Neuronal stem cell (in vitro differentiated cells): ENCODE data around the gene AKT1S1.

Source experiments
- DNase-seq: peaks from one replicate; pipeline ENCODE4 v3.0.0-alpha.2; 2013; ENCODE audit warnings: low spot score
- H2AFZ ChIP-seq: one replicate; pipeline ENCODE4 v1.6.1; 2013; ENCODE audit warnings: mild to moderate bottlenecking, low read length, inconsistent platforms
- H2AK5ac ChIP-seq: 2 replicates; pipeline ENCODE4 v1.6.1; 2013; ENCODE audit warnings: low read depth, mild to moderate bottlenecking, inconsistent platforms, low read length, moderate library complexity, mixed read lengths
- H2BK120ac ChIP-seq: 2 replicates; pipeline ENCODE4 v1.6.1; 2013; ENCODE audit warnings: low read depth, mild to moderate bottlenecking, inconsistent platforms, low read length, moderate library complexity, mixed read lengths
- H2BK12ac ChIP-seq: one replicate; pipeline ENCODE4 v1.6.1; 2013; ENCODE audit warnings: low read length, inconsistent platforms
- H2BK15ac ChIP-seq: 2 replicates; pipeline ENCODE4 v1.6.1; 2013; ENCODE audit warnings: mild to moderate bottlenecking, low read length, inconsistent platforms, mixed read lengths
- H2BK5ac ChIP-seq: one replicate; pipeline ENCODE4 v1.6.1; 2013; ENCODE audit warnings: inconsistent platforms, mild to moderate bottlenecking, low read length, moderate library complexity
- H3K14ac ChIP-seq: one replicate; pipeline ENCODE4 v1.6.1; 2013; ENCODE audit warnings: low read length, inconsistent platforms
- H3K18ac ChIP-seq: 2 replicates; pipeline ENCODE4 v1.6.1; 2013; ENCODE audit warnings: low read length, inconsistent platforms
- H3K23ac ChIP-seq: 2 replicates; pipeline ENCODE4 v1.6.1; 2013; ENCODE audit warnings: low read depth, mild to moderate bottlenecking, mixed read lengths, low read length, inconsistent platforms; ENCODE audit not compliant: poor library complexity
- H3K27ac ChIP-seq: replicated peaks from 3 replicates; pipeline ENCODE4 v1.5.1; 2013; ENCODE audit warnings: low read length, inconsistent platforms
- H3K27me3 ChIP-seq, 3 experiments: 2 replicates each; pipeline ENCODE4 v1.6.1; 2013; ENCODE audit warnings: low read length in 3 of 3, mild to moderate bottlenecking in 2 of 3, inconsistent platforms in 1 of 3, low read depth in 1 of 3, mixed read lengths in 1 of 3, moderate library complexity in 1 of 3; ENCODE audit not compliant: control insufficient read depth in 3 of 3, insufficient read depth in 3 of 3
- H3K36me3 ChIP-seq, 2 donors: replicated peaks in 1 of 2; 2 replicates each; pipeline ENCODE4 v1.6.1; 2013; ENCODE audit warnings: low read length in 2 of 2; ENCODE audit not compliant: control insufficient read depth in 2 of 2, insufficient read depth in 2 of 2
- H3K4ac ChIP-seq: 2 replicates; pipeline ENCODE4 v1.6.1; 2013; ENCODE audit warnings: inconsistent platforms, mild to moderate bottlenecking, low read length, moderate library complexity
- H3K4me1 ChIP-seq, 2 donors: 1 replicate in 1 of 2; 2 replicates in 1 of 2; pipeline ENCODE4 v1.6.1; 2013; ENCODE audit warnings: low read length in 2 of 2, low read depth in 1 of 2; ENCODE audit not compliant: control insufficient read depth in 2 of 2, insufficient read depth in 1 of 2
- H3K4me2 ChIP-seq: one replicate; pipeline ENCODE4 v1.6.1; 2013; ENCODE audit warnings: mild to moderate bottlenecking, low read length, inconsistent platforms; ENCODE audit not compliant: insufficient read depth, poor library complexity, severe bottlenecking
- H3K4me3 ChIP-seq, 2 donors: 2 replicates each; pipeline ENCODE4 v1.5.1; 2013; ENCODE audit warnings: low read length in 2 of 2, mild to moderate bottlenecking in 2 of 2, inconsistent platforms in 1 of 2, moderate library complexity in 1 of 2
- H3K79me1 ChIP-seq: one replicate; pipeline ENCODE4 v1.6.1; 2013; ENCODE audit warnings: low read depth, mild to moderate bottlenecking, inconsistent platforms, low read length, moderate library complexity
- H3K9ac ChIP-seq: one replicate; pipeline ENCODE4 v1.6.1; 2013; ENCODE audit warnings: mild to moderate bottlenecking, low read depth, low read length, inconsistent platforms; ENCODE audit not compliant: poor library complexity
- H3K9me3 ChIP-seq, 2 donors: replicated peaks in 1 of 2; 2 replicates each; pipeline versions ENCODE3 to v1.6.1; 2013; ENCODE audit warnings: low read length in 2 of 2, mild to moderate bottlenecking in 2 of 2, inconsistent platforms in 1 of 2, low read depth in 1 of 2, mixed read lengths in 1 of 2, moderate library complexity in 1 of 2; ENCODE audit not compliant: control insufficient read depth in 2 of 2, insufficient read depth in 1 of 2
- H4K8ac ChIP-seq: one replicate; pipeline ENCODE4 v1.6.1; 2013; ENCODE audit warnings: low read depth, mild to moderate bottlenecking, inconsistent platforms, low read length, moderate library complexity
- H4K91ac ChIP-seq: one replicate; pipeline ENCODE4 v1.6.1; 2013; ENCODE audit warnings: low read length, low read depth, mild to moderate bottlenecking, inconsistent platforms; ENCODE audit not compliant: poor library complexity
- WGBS, 2 donors: extraction: QIAGEN DNeasy Blood & Tissue Kit; methylation state at CpG; one replicate each; pipeline ENCODE4 v1.1.7; 2013; ENCODE audit warnings: missing lambda C conversion rate in 2 of 2, mixed read lengths in 1 of 2; ENCODE audit not compliant: insufficient read length in 2 of 2, insufficient replicate concordance in 1 of 2; ENCODE audit errors: extremely low coverage in 2 of 2; 5-methylcytosine and 5-hydroxymethylcytosine counted together

Gene AKT1S1

GRCh38 chr19:49924004-49924880 is 47.1 kb upstream of the AKT1S1 start:
- no peak overlapping the region for H3K14ac ChIP-seq
- DNase-seq: no peak
- H3K4me2 ChIP-seq: no peak overlapping the region
- H3K27me3 ChIP-seq: no peaks in the 10 kb centered on the region
- peaks cover 43 to 84% of the 10 kb centered on the region in 2 donors for H3K36me3 ChIP-seq
- no peak overlapping the region for H3K23ac ChIP-seq
- no peak overlapping the region for H2AK5ac ChIP-seq
- no peak overlapping the region for H2BK12ac ChIP-seq
- peaks cover 34% of the 10 kb centered on the region for H3K79me1 ChIP-seq
- H3K9me3 ChIP-seq: no peaks in the 10 kb centered on the region
- peaks cover 7 to 17% of the 10 kb centered on the region in 2 donors for H3K4me1 ChIP-seq
- H2BK120ac ChIP-seq: no peak overlapping the region
- no peak overlapping the region for H3K18ac ChIP-seq
- no peak overlapping the region for H3K4me3 ChIP-seq
- H2BK15ac ChIP-seq: no peak overlapping the region
- H3K27ac ChIP-seq: no peak overlapping the region
- H3K9ac ChIP-seq: peak overlapping the region; percentile 74
- WGBS, 2 donors: no CpG with 5 or more reads among the region's 25 CpGs
- H2BK5ac ChIP-seq: no peak overlapping the region
- no peak overlapping the region for H4K8ac ChIP-seq
- H2AFZ ChIP-seq: no peak overlapping the region
- no peak overlapping the region for H3K4ac ChIP-seq
- no peak overlapping the region for H4K91ac ChIP-seq

- Histone ChIP-seq H3K27ac (no peak overlapping the region), H3K36me3 (peaks cover 46 to 91% of the 10 kb centered on the region in 2 donors), H3K4me3 (no peak overlapping the region), H3K14ac (no peak overlapping the region), H2BK5ac (no peak overlapping the region), H2BK120ac (no peak overlapping the region), H2AK5ac (no peak overlapping the region), H2AFZ (no peak overlapping the region), H3K27me3 (no peaks in the 10 kb centered on the region), H3K4me1 (peaks cover 7 to 17% of the 10 kb centered on the region in 2 donors), H3K4ac (no peak overlapping the region), H3K4me2 (no peak overlapping the region), H3K9ac (peak overlapping the region; percentile 51), H3K23ac (peak overlapping the region; percentile 75), H4K8ac (no peak overlapping the region), H3K9me3 (no peaks in the 10 kb centered on the region), H2BK15ac (no peak overlapping the region), H3K18ac (no peak overlapping the region), H3K79me1 (peaks cover 33% of the 10 kb centered on the region), H4K91ac (no peak overlapping the region), H2BK12ac (no peak overlapping the region)
- no CpG with 5 or more reads among the region's 31 CpGs for WGBS, 2 donors
- no peak for DNase-seq
These were observed 46.2 kb upstream of the AKT1S1 start for GRCh38 chr19:49923055-49924003.

GRCh38 chr19:49921871-49922795 is 45.0 kb upstream of the AKT1S1 start:
- H3K4me2 ChIP-seq: no peak overlapping the region
- peaks cover 42 to 94% of the 10 kb centered on the region in 2 donors for H3K36me3 ChIP-seq
- no peak overlapping the region for H2BK12ac ChIP-seq
- peaks cover 36% of the 10 kb centered on the region for H3K79me1 ChIP-seq
- no peak overlapping the region for H4K8ac ChIP-seq
- no peak overlapping the region for H2AK5ac ChIP-seq
- no CpG with 5 or more reads among the region's 22 CpGs for WGBS, 2 donors
- peak overlapping the region; percentile 56 for H2BK5ac ChIP-seq
- no peak overlapping the region for H3K23ac ChIP-seq
- H3K4ac ChIP-seq: no peak overlapping the region
- H3K27me3 ChIP-seq: no peaks in the 10 kb centered on the region
- no peak overlapping the region for H3K9ac ChIP-seq
- H2BK120ac ChIP-seq: no peak overlapping the region
- no peak for DNase-seq
- no peaks in the 10 kb centered on the region for H3K9me3 ChIP-seq
- H3K14ac ChIP-seq: no peak overlapping the region
- no peak overlapping the region for H2BK15ac ChIP-seq
- no peak overlapping the region for H3K27ac ChIP-seq
- no peak overlapping the region for H2AFZ ChIP-seq
- no peak overlapping the region for H3K4me3 ChIP-seq
- H4K91ac ChIP-seq: no peak overlapping the region
- H3K4me1 ChIP-seq: peaks cover 0 to 12% of the 10 kb centered on the region in 2 donors
- H3K18ac ChIP-seq: no peak overlapping the region
